Uterus (tissue), 4 donors: ENCODE measurements around the gene DBH. TPM values are rescaled to one million over a fixed set of nuclear protein-coding genes. Genes with fewer than 3 reads are reported as not detected.

Experiments used
- DNase-seq, 2 donors: peaks; one replicate each; pipeline ENCODE4 v3.0.0-alpha.2; 2019 to 2020
- H3K27ac ChIP-seq, 2 donors: fragments of 200-600 bp; sonication (generic); 1 replicate in 1 of 2; 2 replicates in 1 of 2; pipeline ENCODE4 v1.5.1; 2016 to 2018
- H3K27me3 ChIP-seq, 2 donors: fragments of 200-600 bp; sonication (generic); one replicate each; pipeline ENCODE4 v1.5.1; 2018 to 2019; ENCODE audit warnings: control low read depth in 1 of 2
- H3K36me3 ChIP-seq, 2 donors: fragments of 200-600 bp; sonication (generic); one replicate each; pipeline ENCODE4 v1.5.1; 2019; ENCODE audit warnings: control low read depth in 1 of 2
- H3K4me1 ChIP-seq, 2 donors: fragments of 200-600 bp; sonication (generic); one replicate each; pipeline ENCODE4 v1.5.1; 2018 to 2019; ENCODE audit warnings: control low read depth in 1 of 2
- H3K4me3 ChIP-seq, 2 donors: fragments of 200-600 bp; sonication (generic); 1 replicate in 1 of 2; 2 replicates in 1 of 2; pipeline ENCODE4 v1.5.1; 2018 to 2019; ENCODE audit warnings: mild to moderate bottlenecking in 1 of 2
- H3K9me3 ChIP-seq, 2 donors: fragments of 200-600 bp; sonication (generic); one replicate each; pipeline ENCODE4 v1.5.1; 2019; ENCODE audit warnings: control low read depth in 1 of 2
- CTCF ChIP-seq, 4 experiments: fragments of 200-600 bp in 2 of 4; fragments of 450-650 bp in 2 of 4; sonication (generic) in 2 of 4; IDR thresholded peaks; one replicate each; pipeline ENCODE4 v1.5.1; 2016 to 2019; ENCODE audit warnings: antibody characterized with exemption in 4 of 4, mild to moderate bottlenecking in 2 of 4, moderate library complexity in 1 of 4
- POLR2A ChIP-seq, 2 donors: fragments of 450-650 bp; IDR thresholded peaks; one replicate each; pipeline ENCODE4 v1.6.1; 2016; ENCODE audit warnings: antibody characterized with exemption in 2 of 2, mild to moderate bottlenecking in 1 of 2, moderate library complexity in 1 of 2
- intact Hi-C: fragments of 100-400 bp; cut with DNase I; formaldehyde crosslinking; loops from one replicate; pipeline ENCODE4 v1.15.1; 2023; ENCODE audit warnings: low total_unique reads
- total RNA-seq, 4 donors: library from RNA; depleted of rRNA in 3 of 4; stranded (reverse); fragments of >200 nt in 3 of 4; gene quantifications; one replicate each; pipeline versions ENCODE4 v1.1.0 to v1.2.4, GENCODE V29; 2014 to 2023
- donor health status: DM: yes; HTN: yes; CAD: no.

DBH gene
- total RNA-seq, 4 donors from 2014 or later: 1.3 TPM; not detected in 3

DNA sequence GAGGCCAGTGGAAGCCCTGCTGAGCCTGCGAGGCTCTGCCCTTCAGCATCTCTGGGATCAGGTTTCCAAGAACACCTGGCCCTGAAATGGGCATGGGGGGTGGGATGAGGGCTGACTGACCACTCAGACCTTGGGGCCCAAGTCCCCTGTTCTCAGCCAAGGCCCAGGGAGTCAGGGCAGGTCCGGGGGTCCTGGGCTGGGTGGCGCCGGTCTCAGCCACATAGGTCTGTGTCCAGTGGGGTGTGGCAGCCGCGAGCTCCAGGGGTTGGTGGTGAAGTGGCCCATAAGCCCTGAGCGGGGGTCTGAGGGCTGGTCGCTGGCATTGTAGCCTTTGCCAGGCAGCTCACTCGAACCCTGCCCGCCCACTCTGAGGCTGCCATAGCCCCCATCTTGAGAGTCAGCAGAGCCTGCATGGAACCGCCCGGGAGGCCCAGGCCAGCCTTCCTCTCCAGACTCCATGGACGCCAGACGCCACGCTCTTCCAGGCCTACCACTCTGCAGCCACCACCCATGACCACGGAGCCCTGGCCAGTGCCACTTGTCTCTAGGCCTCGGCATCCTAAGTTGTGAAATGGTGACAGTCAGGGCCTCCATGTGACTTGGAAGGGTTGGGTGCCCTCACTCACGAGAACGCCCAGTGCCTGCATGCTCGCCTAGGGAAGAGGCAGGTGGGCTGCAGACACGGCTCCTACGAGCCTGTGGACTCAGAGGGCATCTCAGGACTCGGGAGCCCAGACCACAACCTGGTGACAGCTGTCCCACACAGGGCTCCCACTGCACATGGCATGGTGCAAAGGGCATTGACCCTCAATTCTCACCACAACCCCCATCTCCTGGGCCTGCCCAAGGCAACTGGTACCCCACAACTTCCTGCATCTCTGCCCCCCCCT, 6.7 kb upstream of the DBH start:
- no peaks in the 10 kb centered on the region for H3K36me3 ChIP-seq
- no peak overlapping the region for H3K4me3 ChIP-seq
- H3K9me3 ChIP-seq: no peaks in the 10 kb centered on the region
- TF ChIP-seq CTCF (IDR thresholded peaks at IDR 0.05) (no peak), POLR2A (IDR thresholded peaks at IDR 0.05) (no peak)
- DNase-seq: no peak
- no peaks in the 10 kb centered on the region for H3K4me1 ChIP-seq
- intact Hi-C loops: no loop called here
- H3K27me3 ChIP-seq: no peaks in the 10 kb centered on the region
- no peak overlapping the region for H3K27ac ChIP-seq

DNA sequence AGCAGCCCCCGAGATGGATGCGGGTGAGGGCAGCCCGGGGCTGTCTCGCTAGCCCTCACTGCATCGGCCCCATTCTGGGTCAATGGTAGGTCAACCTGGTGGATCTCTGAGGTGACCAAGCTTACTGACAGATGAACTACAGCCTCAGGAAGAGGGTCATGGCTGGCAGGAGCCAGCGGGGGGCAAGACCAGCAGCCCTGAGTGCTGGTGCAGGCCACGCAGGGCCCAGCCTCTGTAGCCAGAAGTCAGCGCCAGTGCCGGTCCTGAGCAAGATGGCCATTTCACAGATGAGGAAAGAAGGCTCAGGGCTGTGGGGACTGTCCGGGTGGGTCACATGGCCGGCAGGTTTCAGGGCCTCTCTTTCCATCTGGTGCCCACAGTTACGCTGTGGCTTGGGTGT, 5.1 kb upstream of the DBH start:
- no peaks in the 10 kb centered on the region for H3K4me1 ChIP-seq
- H3K36me3 ChIP-seq: no peaks in the 10 kb centered on the region
- DNase-seq: no peak
- H3K9me3 ChIP-seq: no peaks in the 10 kb centered on the region
- TF ChIP-seq POLR2A (IDR thresholded peaks at IDR 0.05): no peak
- no peak for TF ChIP-seq CTCF (IDR thresholded peaks at IDR 0.05)
- H3K4me3 ChIP-seq: no peak overlapping the region
- H3K27me3 ChIP-seq: no peaks in the 10 kb centered on the region
- no peak overlapping the region for H3K27ac ChIP-seq
- intact Hi-C loops: no loop called here

GRCh38 chr9:133632806-133633680, 3.1 kb upstream of the DBH start:
- no peak for TF ChIP-seq POLR2A (IDR thresholded peaks at IDR 0.05)
- TF ChIP-seq CTCF (IDR thresholded peaks at IDR 0.05): no peak

GRCh38 chr9:133633681-133634080, 2.5 kb upstream of the DBH start:
- intact Hi-C loops: no loop called here
- Histone ChIP-seq H3K4me1 (no peaks in the 10 kb centered on the region), H3K36me3 (no peaks in the 10 kb centered on the region), H3K27me3 (no peaks in the 10 kb centered on the region), H3K9me3 (no peaks in the 10 kb centered on the region), H3K4me3 (no peak overlapping the region), H3K27ac (no peak overlapping the region)
- no peak for DNase-seq
- TF ChIP-seq CTCF (IDR thresholded peaks at IDR 0.05) (no peak), POLR2A (IDR thresholded peaks at IDR 0.05) (no peak)

More at GRCh38 chr9:133632806-133633680, 3.1 kb upstream of the DBH start:
- Histone ChIP-seq H3K9me3 (no peaks in the 10 kb centered on the region), H3K4me3 (no peak overlapping the region), H3K36me3 (no peaks in the 10 kb centered on the region), H3K4me1 (no peaks in the 10 kb centered on the region), H3K27me3 (no peaks in the 10 kb centered on the region), H3K27ac (no peak overlapping the region)
- intact Hi-C loops: no loop called here
- no peak for DNase-seq
